Endodermal cell (in vitro differentiated cells): ENCODE measurements around the gene LHPP. TPM values are rescaled to one million over a fixed set of nuclear protein-coding genes. Genes with fewer than 3 reads are reported as not detected.

ENCODE experiments used
- DNase-seq: peaks from one replicate; pipeline ENCODE4 v3.0.0-alpha.2; 2017
- H3K27ac ChIP-seq: 2 replicates; pipeline ENCODE4 v1.5.1; 2013; ENCODE audit warnings: mild to moderate bottlenecking, low read depth, low read length, moderate library complexity
- H3K27me3 ChIP-seq: 2 replicates; pipeline ENCODE4 v1.6.1; 2013; ENCODE audit warnings: mild to moderate bottlenecking, low read length, moderate library complexity; ENCODE audit not compliant: insufficient read depth, control insufficient read depth, poor library complexity, severe bottlenecking
- H3K36me3 ChIP-seq: 2 replicates; pipeline ENCODE4 v1.7.0; 2013; ENCODE audit warnings: mild to moderate bottlenecking, low read length, moderate library complexity; ENCODE audit not compliant: control insufficient read depth, insufficient read depth
- H3K4me1 ChIP-seq: one replicate; pipeline ENCODE4 v1.7.0; 2013; ENCODE audit warnings: low read length; ENCODE audit not compliant: control insufficient read depth, insufficient read depth
- H3K4me3 ChIP-seq: 2 replicates; pipeline ENCODE4 v1.5.1; 2013; ENCODE audit warnings: mild to moderate bottlenecking, low read length, moderate library complexity
- H3K9ac ChIP-seq: 2 replicates; pipeline ENCODE4 v1.6.1; 2013; ENCODE audit warnings: mild to moderate bottlenecking, low read length, moderate library complexity; ENCODE audit not compliant: poor library complexity, severe bottlenecking; ENCODE audit errors: extremely low read depth
- H3K9me3 ChIP-seq: 2 replicates; pipeline ENCODE4 v1.6.1; 2013; ENCODE audit warnings: mild to moderate bottlenecking, low read length, moderate library complexity; ENCODE audit not compliant: control insufficient read depth
- H3K27ac Mint-ChIP-seq: 2 replicates; pipeline ENCODE4 v1.8.0; 2020; ENCODE audit warnings: mixed read lengths
- H3K27me3 Mint-ChIP-seq: 2 replicates; pipeline ENCODE4 v1.8.0; 2021; ENCODE audit warnings: mild to moderate bottlenecking, mixed read lengths; ENCODE audit not compliant: insufficient read depth
- H3K36me3 Mint-ChIP-seq: 2 replicates; pipeline ENCODE4 v1.8.0; 2020; ENCODE audit warnings: low read depth, mixed read lengths
- H3K4me1 Mint-ChIP-seq: 2 replicates; pipeline ENCODE4 v1.8.0; 2020; ENCODE audit warnings: mixed read lengths
- H3K4me3 Mint-ChIP-seq: 2 replicates; pipeline ENCODE4 v1.8.0; 2020; ENCODE audit warnings: mild to moderate bottlenecking, moderate library complexity, mixed read lengths
- H3K9me3 Mint-ChIP-seq: 2 replicates; pipeline ENCODE4 v1.8.0; 2020; ENCODE audit warnings: mild to moderate bottlenecking, mixed read lengths
- WGBS, 2 experiments: methylation state at CpG; one replicate each; pipeline versions ENCODE4 v1.1.5 to v1.1.7; 2013; ENCODE audit warnings: missing lambda C conversion rate in 2 of 2, mixed read lengths in 1 of 2; ENCODE audit not compliant: insufficient coverage in 1 of 2, insufficient read length in 1 of 2; 5-methylcytosine and 5-hydroxymethylcytosine counted together
- total RNA-seq, 2 donors: library from RNA; stranded (reverse); fragmentation: NEBNext Ultra II Directional in 1 of 2; extraction: Animal tissue kit (Norgen Biotek cat#: 25700) in 1 of 2; gene quantifications; 2 replicates in 1 of 2; 3 replicates in 1 of 2; pipeline ENCODE4 v1.2.1, GENCODE V29; 2021
- TF ChIP-seq, protein P1 (sequence below): fragments of 200-600 bp; sonication (generic); conservative IDR thresholded peaks from 2 replicates; pipeline ENCODE4 v1.5.0; 2021; ENCODE audit warnings: antibody characterized with exemption, mild to moderate bottlenecking

LHPP gene
- total RNA-seq, 2 donors from 2014 or later, result 23.3 to 24.8 TPM

DNA sequence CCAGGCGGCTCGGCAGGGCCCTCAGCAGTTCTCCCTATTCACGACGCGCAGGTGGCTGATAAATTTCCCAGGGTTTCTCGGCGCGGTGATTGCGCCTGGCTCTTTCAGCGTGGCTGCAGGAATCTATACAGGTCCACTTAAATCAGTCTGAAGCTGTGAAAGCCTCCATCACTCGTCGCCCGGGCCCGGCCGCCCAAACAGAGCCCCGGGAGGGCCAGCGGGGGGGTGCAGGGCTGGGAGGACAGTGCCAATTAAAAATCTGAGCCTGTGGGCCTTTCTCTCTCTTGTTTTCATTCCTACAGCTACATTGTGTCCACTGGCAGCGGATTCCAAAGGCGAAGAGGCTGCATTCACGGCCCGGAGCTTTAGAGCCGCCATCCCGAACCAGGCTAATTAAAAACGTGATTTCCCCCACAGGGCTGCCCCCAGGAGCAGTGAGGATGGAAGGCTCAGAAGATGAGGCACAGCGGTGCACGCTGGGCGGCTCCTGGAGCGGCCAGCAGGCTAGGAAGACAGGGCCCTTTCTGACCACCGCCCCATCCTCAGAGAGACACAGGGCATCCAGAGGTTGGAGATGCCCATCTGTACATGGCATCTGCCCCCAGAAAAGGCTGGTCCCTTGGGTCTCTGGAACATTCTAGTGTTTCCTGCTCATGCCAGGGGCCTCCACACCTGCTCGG is 181.8 kb downstream of the LHPP start:
- DNase-seq, result no peak
- H3K27ac Mint-ChIP-seq, result no peak overlapping the region
- TF ChIP-seq, protein P1, sequence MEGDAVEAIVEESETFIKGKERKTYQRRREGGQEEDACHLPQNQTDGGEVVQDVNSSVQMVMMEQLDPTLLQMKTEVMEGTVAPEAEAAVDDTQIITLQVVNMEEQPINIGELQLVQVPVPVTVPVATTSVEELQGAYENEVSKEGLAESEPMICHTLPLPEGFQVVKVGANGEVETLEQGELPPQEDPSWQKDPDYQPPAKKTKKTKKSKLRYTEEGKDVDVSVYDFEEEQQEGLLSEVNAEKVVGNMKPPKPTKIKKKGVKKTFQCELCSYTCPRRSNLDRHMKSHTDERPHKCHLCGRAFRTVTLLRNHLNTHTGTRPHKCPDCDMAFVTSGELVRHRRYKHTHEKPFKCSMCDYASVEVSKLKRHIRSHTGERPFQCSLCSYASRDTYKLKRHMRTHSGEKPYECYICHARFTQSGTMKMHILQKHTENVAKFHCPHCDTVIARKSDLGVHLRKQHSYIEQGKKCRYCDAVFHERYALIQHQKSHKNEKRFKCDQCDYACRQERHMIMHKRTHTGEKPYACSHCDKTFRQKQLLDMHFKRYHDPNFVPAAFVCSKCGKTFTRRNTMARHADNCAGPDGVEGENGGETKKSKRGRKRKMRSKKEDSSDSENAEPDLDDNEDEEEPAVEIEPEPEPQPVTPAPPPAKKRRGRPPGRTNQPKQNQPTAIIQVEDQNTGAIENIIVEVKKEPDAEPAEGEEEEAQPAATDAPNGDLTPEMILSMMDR, result no peak
- peaks cover 21% of the 10 kb centered on the region for H3K4me1 Mint-ChIP-seq
- peaks cover 4% of the 10 kb centered on the region for H3K4me1 ChIP-seq
- no peaks in the 10 kb centered on the region for H3K27me3 Mint-ChIP-seq
- no peaks in the 10 kb centered on the region for H3K9me3 ChIP-seq
- H3K36me3 Mint-ChIP-seq, result no peaks in the 10 kb centered on the region
- H3K9ac ChIP-seq, result no peak overlapping the region
- no peaks in the 10 kb centered on the region for H3K9me3 Mint-ChIP-seq
- no peaks in the 10 kb centered on the region for H3K27me3 ChIP-seq
- WGBS, 2 experiments, result 93 to 94% methylated on average over 24 to 30 of the region's 30 CpGs
- no peak overlapping the region for H3K4me3 Mint-ChIP-seq
- H3K27ac ChIP-seq, result peak overlapping the region; percentile 70
- no peak overlapping the region for H3K4me3 ChIP-seq
- H3K36me3 ChIP-seq, result no peaks in the 10 kb centered on the region

DNA sequence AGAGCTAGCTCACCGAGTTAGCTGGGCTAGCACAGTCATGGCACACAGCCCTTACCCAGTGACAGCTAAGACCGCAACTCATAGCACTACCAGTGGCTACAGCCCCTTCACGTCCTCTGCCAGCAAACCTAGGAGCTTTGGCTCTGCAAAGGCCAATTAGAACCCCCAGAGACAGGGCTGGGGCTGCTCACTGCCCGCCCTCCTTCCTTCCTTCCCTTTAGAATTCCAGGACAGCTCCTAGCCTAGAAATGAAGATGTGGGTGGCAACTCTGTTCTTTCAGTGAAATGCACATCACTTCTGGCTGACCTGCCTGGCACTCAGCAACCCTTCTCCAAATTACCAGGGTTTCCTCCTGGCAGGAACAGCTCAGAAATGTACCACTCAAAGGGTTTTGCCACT is 182.6 kb downstream of the LHPP start:
- peaks cover 4% of the 10 kb centered on the region for H3K4me1 ChIP-seq

DNA sequence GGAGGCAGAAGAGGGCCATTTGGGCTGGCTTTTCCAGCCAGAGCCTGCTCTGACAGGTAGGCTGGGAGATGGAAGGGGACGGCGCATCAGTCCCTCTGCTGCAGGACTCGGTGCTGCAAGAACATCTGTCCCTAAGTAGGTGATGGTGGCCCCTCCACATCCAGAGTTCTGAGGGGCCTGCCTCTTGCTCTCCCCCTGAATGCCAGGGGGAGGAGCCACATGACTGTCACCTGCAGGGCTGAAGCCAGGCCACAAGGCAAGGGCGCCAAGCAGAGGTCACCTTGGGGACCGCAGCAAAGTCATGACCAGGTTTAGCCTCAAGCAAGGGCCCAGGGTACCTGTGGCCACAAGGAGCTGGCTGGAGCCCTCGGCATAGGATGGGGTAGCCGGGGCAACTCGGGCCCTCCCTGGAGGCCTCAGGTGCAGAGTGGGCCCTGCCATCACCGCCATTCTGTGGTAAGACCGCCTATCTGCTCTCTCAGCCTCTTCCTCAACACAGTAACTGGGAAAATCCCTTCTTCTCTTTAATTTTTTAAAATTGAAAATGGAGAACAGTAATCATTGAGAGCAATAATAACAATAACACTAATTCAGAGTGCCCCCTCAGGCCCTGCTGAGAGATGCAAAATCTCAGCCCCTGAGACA is 183.3 kb downstream of the LHPP start:
- no peak overlapping the region for H3K4me3 ChIP-seq
- DNase-seq, result peak; percentile 78
- Mint-ChIP-seq H3K27me3 (no peaks in the 10 kb centered on the region), H3K27ac (no peak overlapping the region), H3K36me3 (no peaks in the 10 kb centered on the region), H3K9me3 (no peaks in the 10 kb centered on the region), H3K4me3 (no peak overlapping the region), H3K4me1 (peaks cover 21% of the 10 kb centered on the region)
- H3K4me1 ChIP-seq, result peaks cover 4% of the 10 kb centered on the region
- H3K36me3 ChIP-seq, result no peaks in the 10 kb centered on the region
- WGBS, 2 experiments, result 95 to 96% methylated on average over 4 to 10 of the region's 10 CpGs
- TF ChIP-seq, protein P1, result peak; percentile 44
- H3K27ac ChIP-seq, result peak overlapping the region; percentile 17
- H3K9me3 ChIP-seq, result no peaks in the 10 kb centered on the region
- H3K27me3 ChIP-seq, result no peaks in the 10 kb centered on the region
- no peak overlapping the region for H3K9ac ChIP-seq

More for the DNA sequence above, 182.6 kb downstream of the LHPP start:
- Histone ChIP-seq H3K27me3 (no peaks in the 10 kb centered on the region), H3K9ac (no peak overlapping the region), H3K4me3 (no peak overlapping the region), H3K9me3 (no peaks in the 10 kb centered on the region), H3K27ac (peak overlapping the region; percentile 70), H3K36me3 (no peaks in the 10 kb centered on the region)
- Mint-ChIP-seq H3K36me3 (no peaks in the 10 kb centered on the region), H3K4me3 (no peak overlapping the region), H3K9me3 (no peaks in the 10 kb centered on the region), H3K4me1 (peaks cover 21% of the 10 kb centered on the region), H3K27me3 (no peaks in the 10 kb centered on the region), H3K27ac (no peak overlapping the region)
- TF ChIP-seq, protein P1, result no peak
- DNase-seq, result no peak
- WGBS, 2 experiments, result 92 to 93% methylated on average over 3 to 4 of the region's 4 CpGs
